ENCODE data around the gene KRT84. TPM values are rescaled to one million over a fixed set of nuclear protein-coding genes. Genes with fewer than 3 reads are reported as not detected.

Gene KRT84
- polyA plus RNA-seq, 3 donors = not detected

DNA sequence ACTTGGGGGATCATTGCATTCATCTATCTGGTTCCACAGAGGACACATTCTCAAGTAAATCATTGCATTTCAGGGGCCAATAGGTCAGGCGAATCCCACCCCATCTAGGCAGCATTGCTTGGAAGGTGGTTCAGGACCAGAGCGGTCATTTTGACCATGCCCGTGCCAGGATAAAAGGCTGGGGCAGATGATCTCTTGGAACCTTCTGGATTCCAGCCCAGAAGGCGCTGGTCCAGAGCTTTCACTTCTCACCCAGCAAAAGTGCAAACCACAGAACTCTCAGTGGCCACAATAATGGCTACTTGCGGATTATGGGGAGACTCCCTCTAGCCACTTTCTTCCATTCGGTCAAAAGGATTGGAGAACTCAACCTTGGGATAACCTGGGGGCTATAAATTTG lies 17.6 kb downstream of the KRT84 start:
- intact Hi-C loops (cut with micrococcal nuclease) = no loop called here
- WGBS (ENCODE audit: insufficient coverage) = 82% methylated on average over 4 of the region's 6 CpGs
- H3K4me1 Mint-ChIP-seq = no peaks in the 10 kb centered on the region
- no peak overlapping the region for H3K4me2 ChIP-seq (replicated peaks; ENCODE audit: extremely low read depth, low read length, poor library complexity, severe bottlenecking)
- H3K9me3 ChIP-seq (replicated peaks in 1 of 2; ENCODE audit: control insufficient read depth in 1 of 2, insufficient read depth in 1 of 2, low read length in 2 of 2) = no peaks in the 10 kb centered on the region
- H3K36me3 ChIP-seq (replicated peaks in 1 of 2; ENCODE audit: control insufficient read depth in 1 of 2, insufficient read depth in 2 of 2, low read length in 2 of 2) = no peaks in the 10 kb centered on the region
- H3K4me1 ChIP-seq (ENCODE audit: control insufficient read depth in 1 of 2, insufficient read depth in 2 of 2, low read length in 2 of 2) = no peaks in the 10 kb centered on the region
- H3K4me3 ChIP-seq (replicated peaks in 1 of 3; ENCODE audit: low read depth in 2 of 3, low read length in 3 of 3) = no peak overlapping the region
- no peak overlapping the region for H2AFZ ChIP-seq (ENCODE audit: insufficient read depth, low read depth, low read length, poor library complexity, severe bottlenecking)
- no peaks in the 10 kb centered on the region for H3K36me3 Mint-ChIP-seq
- no peak for TF ChIP-seq CTCF (IDR thresholded peaks at IDR 0.05)
- H3K27ac ChIP-seq (ENCODE audit: low read depth in 1 of 2, low read length in 2 of 2) = no peak overlapping the region
- no peak overlapping the region for H3K4me3 Mint-ChIP-seq
- no peaks in the 10 kb centered on the region for H3K9me3 Mint-ChIP-seq
- peak overlapping the region in 1 of 7 donors; percentile 15 for H3K27ac Mint-ChIP-seq
- H3K9ac ChIP-seq (ENCODE audit: insufficient read depth, low read length, poor library complexity, severe bottlenecking) = no peak overlapping the region
- no peaks in the 10 kb centered on the region for H3K27me3 ChIP-seq (ENCODE audit: control insufficient read depth in 2 of 2, insufficient read depth in 2 of 2, low read length in 2 of 2)
- DNase-seq = no peak
- no peaks in the 10 kb centered on the region for H3K79me2 ChIP-seq (ENCODE audit: insufficient read depth, low read length)
- H3K27me3 Mint-ChIP-seq (ENCODE audit: low read depth in 3 of 3) = peaks cover 8 to 19% (median 9%) of the 10 kb centered on the region in 3 donors
- H4K20me1 ChIP-seq (ENCODE audit: insufficient read depth, low read length) = no peaks in the 10 kb centered on the region

GRCh38 chr12:52366738-52367485 lies 18.5 kb downstream of the KRT84 start, which contains the start of gene KRT85:
TSS of gene KRT85 (minus strand) at chr12:52367481. CDS start at chr12:52367405, 76 bp downstream.
- Histone ChIP-seq H3K36me3 (replicated peaks in 1 of 2; ENCODE audit: control insufficient read depth in 1 of 2, insufficient read depth in 2 of 2, low read length in 2 of 2) (no peaks in the 10 kb centered on the region), H2AFZ (ENCODE audit: insufficient read depth, low read depth, low read length, poor library complexity, severe bottlenecking) (no peak within 1 kb of the TSS), H3K4me3 (replicated peaks in 1 of 3; ENCODE audit: low read depth in 2 of 3, low read length in 3 of 3) (no peak within 1 kb of the TSS), H3K27ac (ENCODE audit: low read depth in 1 of 2, low read length in 2 of 2) (no peak within 1 kb of the TSS), H3K4me1 (ENCODE audit: control insufficient read depth in 1 of 2, insufficient read depth in 2 of 2, low read length in 2 of 2) (no peaks in the 10 kb centered on the region), H3K9me3 (replicated peaks in 1 of 2; ENCODE audit: control insufficient read depth in 1 of 2, insufficient read depth in 1 of 2, low read length in 2 of 2) (no peaks in the 10 kb centered on the region), H3K4me2 (replicated peaks; ENCODE audit: extremely low read depth, low read length, poor library complexity, severe bottlenecking) (no peak within 1 kb of the TSS), H4K20me1 (ENCODE audit: insufficient read depth, low read length) (no peaks in the 10 kb centered on the region), H3K27me3 (ENCODE audit: control insufficient read depth in 2 of 2, insufficient read depth in 2 of 2, low read length in 2 of 2) (no peaks in the 10 kb centered on the region), H3K79me2 (ENCODE audit: insufficient read depth, low read length) (no peaks in the 10 kb centered on the region), H3K9ac (ENCODE audit: insufficient read depth, low read length, poor library complexity, severe bottlenecking) (no peak within 1 kb of the TSS)
- Mint-ChIP-seq H3K36me3 (no peaks in the 10 kb centered on the region), H3K4me1 (no peaks in the 10 kb centered on the region), H3K4me3 (no peak within 1 kb of the TSS), H3K9me3 (no peaks in the 10 kb centered on the region), H3K27me3 (ENCODE audit: low read depth in 3 of 3) (peaks cover 8 to 17% (median 9%) of the 10 kb centered on the region in 3 donors), H3K27ac (peak within 1 kb of the TSS in 2 of 7 donors; percentile 15 to 37)
- 87% methylated on average over 36 of the region's 42 CpGs for WGBS (ENCODE audit: insufficient coverage)
- TF ChIP-seq CTCF (IDR thresholded peaks at IDR 0.05) = no peak
- intact Hi-C loops (cut with micrococcal nuclease) = no loop called here
- no peak for DNase-seq

Data from CD14-positive monocyte (primary cell).